ENCODE measurements around the gene ALKBH1.

GRCh38 chr14:77647853-77648252, 60.0 kb downstream of the ALKBH1 start:
- TF ChIP-seq CTCF (IDR thresholded peaks at IDR 0.05; ENCODE audit: extremely low read depth in 1 of 2, insufficient read depth in 1 of 2, low read depth in 1 of 2, low read length in 2 of 2), result no peak
- no peak for TF ChIP-seq EZH2 (IDR thresholded peaks at IDR 0.05; ENCODE audit: borderline replicate concordance, low read depth, low read length, severe bottlenecking)
- TF ChIP-seq MAX (IDR thresholded peaks at IDR 0.05; ENCODE audit: insufficient read depth, insufficient read length), result no peak
- TF ChIP-seq POLR2A (IDR thresholded peaks at IDR 0.05; ENCODE audit: low read depth, low read length), result no peak

Measured in endothelial cell of umbilical vein (primary cell).